ENCODE data around the gene MACF1. TPM values are rescaled to one million over a fixed set of nuclear protein-coding genes. Genes with fewer than 3 reads are reported as not detected.
"Not testable (repeated sequence)": the region's sequence is repeated elsewhere in the genome, so short reads cannot be mapped to it uniquely, and the experiment has no call there.

MACF1 gene
- total and polyA plus RNA-seq, 10 donors: 50.8 to 641 (median 414) TPM

DNA sequence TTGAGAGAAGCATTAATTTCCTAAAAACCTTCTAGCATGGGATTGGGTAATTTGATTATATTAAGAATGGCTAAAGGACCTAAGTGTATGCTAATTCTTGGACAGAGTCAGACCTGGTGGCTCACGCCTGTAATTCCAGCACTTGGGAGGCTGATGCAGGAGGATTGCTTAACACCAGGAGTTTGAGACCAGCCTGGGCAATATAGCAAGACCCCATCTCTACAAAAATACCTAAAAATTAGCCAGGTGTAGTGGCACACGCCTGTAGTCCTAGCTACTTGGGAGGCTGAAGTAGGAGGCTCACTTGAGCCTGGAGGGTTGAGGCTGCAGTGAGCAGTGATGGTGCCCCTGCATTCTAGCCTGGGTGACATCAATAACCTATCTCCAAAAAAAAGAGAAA lies 241.1 kb downstream of the MACF1 start:
- intact Hi-C loops (cut with DNase I; ENCODE audit: low total_unique reads): no loop called here
- TF ChIP-seq CTCF (IDR thresholded peaks at IDR 0.05 in 8 of 11, conservative IDR thresholded peaks at IDR 0.05 in 3 of 11): no peak
- no peak for TF ChIP-seq POLR2AphosphoS5 (IDR thresholded peaks at IDR 0.05)
- no peak for TF ChIP-seq POLR2A (IDR thresholded peaks at IDR 0.05)

DNA sequence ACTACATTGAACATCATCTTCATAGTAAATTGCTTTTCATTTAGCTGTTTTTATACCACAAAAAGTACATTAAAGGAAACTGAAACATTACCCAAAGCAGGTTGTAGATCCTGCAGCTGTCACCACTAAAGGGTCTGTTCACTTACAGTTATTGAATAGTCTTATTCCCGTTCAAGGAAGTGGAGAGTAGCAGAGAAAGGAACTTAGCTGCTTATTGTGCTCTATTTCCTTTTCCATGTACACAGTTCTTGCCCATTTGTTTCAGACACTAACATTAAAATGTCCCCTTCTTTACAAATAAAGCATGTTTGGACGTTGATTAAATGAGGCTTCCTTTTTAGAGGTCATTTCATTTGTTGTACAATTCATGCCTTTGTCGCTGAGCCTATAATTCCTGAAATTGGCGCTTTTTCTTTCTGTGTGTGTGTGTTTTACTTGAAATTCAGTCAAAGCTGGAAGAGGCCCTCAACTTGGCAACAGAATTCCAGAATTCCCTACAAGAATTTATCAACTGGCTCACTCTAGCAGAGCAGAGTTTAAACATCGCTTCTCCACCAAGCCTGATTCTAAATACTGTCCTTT lies 242.6 kb downstream of the MACF1 start:
- Histone ChIP-seq H3K4me1 (peaks cover 0 to 19% (median 2%) of the 10 kb centered on the region in 6 donors), H3K27me3 (replicated peaks in 1 of 7) (no peaks in the 10 kb centered on the region), H3K4me3 (no peak overlapping the region), H3K9me3 (no peaks in the 10 kb centered on the region), H3K27ac (peak overlapping the region in 3 of 8 donors; percentile 11 to 30 (median 22)), H3K36me3 (peaks cover 3 to 100% (median 96%) of the 10 kb centered on the region in 6 donors)
- TF ChIP-seq POLR2AphosphoS5 (IDR thresholded peaks at IDR 0.05) (no peak), CTCF (IDR thresholded peaks at IDR 0.05 in 8 of 11, conservative IDR thresholded peaks at IDR 0.05 in 3 of 11) (no peak), POLR2A (IDR thresholded peaks at IDR 0.05) (no peak)
- DNase-seq: no peak
- intact Hi-C loops (cut with DNase I; ENCODE audit: low total_unique reads): no loop called here
- WGBS, 5 donors: 77 to 92% (median 85%) methylated on average over 5 of the region's 5 CpGs

More for the DNA sequence above, 241.1 kb downstream of the MACF1 start:
- DNase-seq: no peak
- Histone ChIP-seq H3K9me3 (no peaks in the 10 kb centered on the region), H3K27ac (no peak overlapping the region), H3K4me1 (peaks cover 0 to 8% (median 0%) of the 10 kb centered on the region in 6 donors), H3K27me3 (replicated peaks in 1 of 7) (no peaks in the 10 kb centered on the region), H3K4me3 (no peak overlapping the region), H3K36me3 (peaks cover 3 to 100% (median 97%) of the 10 kb centered on the region in 6 donors)
- 95 to 100% (median 99%) methylated on average over 2 of the region's 2 CpGs for WGBS, 5 donors

GRCh38 chr1:39450041-39450440 lies 245.5 kb downstream of the MACF1 start:
- intact Hi-C loops (cut with DNase I; ENCODE audit: low total_unique reads); H3K4me3 ChIP-seq; H3K27me3 ChIP-seq (replicated peaks in 1 of 7); DNase-seq; H3K9me3 ChIP-seq: not testable (repeated sequence)
- 83 to 94% (median 85%) methylated on average over 4 of the region's 4 CpGs for WGBS, 5 donors
- Histone ChIP-seq H3K4me1 (peaks cover 0 to 21% (median 2%) of the 10 kb centered on the region in 6 donors), H3K36me3 (peaks cover 3 to 100% (median 96%) of the 10 kb centered on the region in 6 donors), H3K27ac (peak overlapping the region in 7 of 8 donors; percentile 58 to 82 (median 73))

- H3K4me1 ChIP-seq: peaks cover 0 to 21% (median 2%) of the 10 kb centered on the region in 6 donors
- H3K4me3 ChIP-seq: no peak overlapping the region
- TF ChIP-seq POLR2A (IDR thresholded peaks at IDR 0.05): no peak
- TF ChIP-seq POLR2AphosphoS5 (IDR thresholded peaks at IDR 0.05): peak in 2 of 3 donors; percentile 30 to 44
- no peak for TF ChIP-seq CTCF (IDR thresholded peaks at IDR 0.05 in 8 of 11, conservative IDR thresholded peaks at IDR 0.05 in 3 of 11)
- 68 to 78% (median 71%) methylated on average over 6 to 10 of the region's 10 CpGs for WGBS, 5 donors
- H3K36me3 ChIP-seq: peaks cover 3 to 100% (median 96%) of the 10 kb centered on the region in 6 donors
- no peaks in the 10 kb centered on the region for H3K27me3 ChIP-seq (replicated peaks in 1 of 7)
- H3K27ac ChIP-seq: peak overlapping the region; percentile 21 to 82 (median 70)
- no peak for DNase-seq
- no peaks in the 10 kb centered on the region for H3K9me3 ChIP-seq
- intact Hi-C loops (cut with DNase I; ENCODE audit: low total_unique reads): no loop called here
These were observed 246.6 kb downstream of the MACF1 start for GRCh38 chr1:39450956-39451606.

Measured in spleen (tissue), 11 donors.